Activated B cell treated with CpG ODN at 0.5 μM for 24 hours (primary cell): ENCODE measurements around the gene ZFHX2. TPM values are rescaled to one million over a fixed set of nuclear protein-coding genes. Genes with fewer than 3 reads are reported as not detected.

Experiments
- ATAC-seq: fragments of 200-7000 bp; cut with Tn5 transposase; one replicate; pipeline ENCODE4 v1.10.0; 2021; ENCODE audit warnings: low read depth, mild to moderate bottlenecking, moderate library complexity
- CTCF ChIA-PET: fragments of 350-600 bp; sonication (Branson Sonifier 250); formaldehyde crosslinking; loops from one replicate; lab custom pipeline; 2021; ENCODE audit warnings: antibody characterized with exemption; lab: Charles Lee
- POLR2A ChIA-PET: fragments of 350-600 bp; sonication (Branson Sonifier 250); formaldehyde crosslinking; loops from one replicate; lab custom pipeline; 2021; ENCODE audit warnings: antibody characterized with exemption; lab: Charles Lee
- DNase-seq: peaks from one replicate; pipeline ENCODE4 v3.0.0; 2022
- H3K27ac Mint-ChIP-seq: one replicate; pipeline ENCODE4 v1.8.0; 2020; ENCODE audit warnings: mixed read lengths
- H3K27me3 Mint-ChIP-seq: one replicate; pipeline ENCODE4 v1.8.0; 2021; ENCODE audit warnings: mixed read lengths
- H3K36me3 Mint-ChIP-seq: one replicate; pipeline ENCODE4 v1.8.0; 2021; ENCODE audit warnings: low read depth, mixed read lengths
- H3K4me1 Mint-ChIP-seq: one replicate; pipeline ENCODE4 v1.8.0; 2021; ENCODE audit warnings: mixed read lengths
- H3K4me3 Mint-ChIP-seq: one replicate; pipeline ENCODE4 v1.8.0; 2020; ENCODE audit warnings: mild to moderate bottlenecking, mixed read lengths
- H3K9me3 Mint-ChIP-seq: one replicate; pipeline ENCODE4 v1.8.0; 2020; ENCODE audit warnings: mixed read lengths
- intact Hi-C: fragments of 100-400 bp; cut with micrococcal nuclease; formaldehyde crosslinking; loops from one replicate; pipeline ENCODE4 v1.15.1; 2024
- total RNA-seq: library from RNA; stranded (reverse); gene quantifications from 2 replicates; pipeline ENCODE4 v1.2.3, GENCODE V29; 2022
- TF ChIP-seq, protein P1 (sequence below): fragments of 200-600 bp; IDR thresholded peaks from one replicate; pipeline ENCODE4 v1.8.0; 2022; ENCODE audit warnings: antibody characterized with exemption, mild to moderate bottlenecking

ZFHX2 gene
- total RNA-seq, 1 donor from 2014 or later = 2.6 TPM

DNA sequence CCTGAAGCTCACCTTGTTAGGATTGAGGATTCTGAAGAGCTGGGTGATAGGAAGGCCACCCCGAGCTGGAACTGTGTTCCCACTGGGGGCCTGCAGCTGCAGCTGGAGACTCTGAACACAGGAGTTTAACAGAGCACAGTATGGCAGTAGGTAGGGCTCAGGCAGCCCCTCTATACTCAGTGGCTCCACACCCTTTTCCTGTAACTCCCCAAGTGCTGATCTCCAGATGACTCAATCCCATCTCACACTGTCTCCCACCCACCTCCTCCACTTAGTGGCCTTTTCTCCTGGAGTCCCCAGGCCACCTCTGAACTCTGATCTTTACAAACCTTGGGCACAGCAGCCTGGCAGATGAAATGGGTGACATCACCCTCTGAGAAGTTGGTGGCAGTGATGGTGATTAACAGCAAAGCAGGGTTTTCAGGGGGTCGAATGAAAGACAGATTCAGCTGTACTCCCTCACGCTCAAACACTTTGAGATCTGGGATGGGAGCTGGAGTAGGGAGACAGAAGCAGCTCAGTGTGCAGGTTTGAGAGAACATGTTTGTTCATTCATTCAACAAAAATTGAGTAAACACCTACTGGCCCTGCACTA is 8.5 kb upstream of the ZFHX2 start:
- Mint-ChIP-seq H3K27ac (no peak overlapping the region), H3K4me1 (peaks cover 31% of the 10 kb centered on the region), H3K36me3 (peaks cover 64% of the 10 kb centered on the region), H3K27me3 (no peaks in the 10 kb centered on the region), H3K4me3 (no peak overlapping the region), H3K9me3 (no peaks in the 10 kb centered on the region)
- TF ChIP-seq, protein P1, sequence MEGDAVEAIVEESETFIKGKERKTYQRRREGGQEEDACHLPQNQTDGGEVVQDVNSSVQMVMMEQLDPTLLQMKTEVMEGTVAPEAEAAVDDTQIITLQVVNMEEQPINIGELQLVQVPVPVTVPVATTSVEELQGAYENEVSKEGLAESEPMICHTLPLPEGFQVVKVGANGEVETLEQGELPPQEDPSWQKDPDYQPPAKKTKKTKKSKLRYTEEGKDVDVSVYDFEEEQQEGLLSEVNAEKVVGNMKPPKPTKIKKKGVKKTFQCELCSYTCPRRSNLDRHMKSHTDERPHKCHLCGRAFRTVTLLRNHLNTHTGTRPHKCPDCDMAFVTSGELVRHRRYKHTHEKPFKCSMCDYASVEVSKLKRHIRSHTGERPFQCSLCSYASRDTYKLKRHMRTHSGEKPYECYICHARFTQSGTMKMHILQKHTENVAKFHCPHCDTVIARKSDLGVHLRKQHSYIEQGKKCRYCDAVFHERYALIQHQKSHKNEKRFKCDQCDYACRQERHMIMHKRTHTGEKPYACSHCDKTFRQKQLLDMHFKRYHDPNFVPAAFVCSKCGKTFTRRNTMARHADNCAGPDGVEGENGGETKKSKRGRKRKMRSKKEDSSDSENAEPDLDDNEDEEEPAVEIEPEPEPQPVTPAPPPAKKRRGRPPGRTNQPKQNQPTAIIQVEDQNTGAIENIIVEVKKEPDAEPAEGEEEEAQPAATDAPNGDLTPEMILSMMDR = no peak
- ATAC-seq (no peak), DNase-seq (no peak)
- CTCF ChIA-PET = interaction anchor here (0.7 to 4.9 kb wide), 9 partner anchors 8 to 233 kb away, joined by 3 to 128 read pairs (median 5); partner anchors contain the start of gene ZFHX2
- POLR2A ChIA-PET = interaction anchor here (1.1 to 2.8 kb wide), 4 partner anchors 9 to 554 kb away, joined by 3 to 15 read pairs (median 3); partner anchors contain the start of genes ACIN1, C14orf119, DCAF11 and NRL
- intact Hi-C loops = loop anchor here (5.0 to 10.0 kb wide), 6 partner anchors 438 to 885 kb away; partner anchors contain the start of genes ACIN1, ADCY4, C14orf119 and PCK2

DNA sequence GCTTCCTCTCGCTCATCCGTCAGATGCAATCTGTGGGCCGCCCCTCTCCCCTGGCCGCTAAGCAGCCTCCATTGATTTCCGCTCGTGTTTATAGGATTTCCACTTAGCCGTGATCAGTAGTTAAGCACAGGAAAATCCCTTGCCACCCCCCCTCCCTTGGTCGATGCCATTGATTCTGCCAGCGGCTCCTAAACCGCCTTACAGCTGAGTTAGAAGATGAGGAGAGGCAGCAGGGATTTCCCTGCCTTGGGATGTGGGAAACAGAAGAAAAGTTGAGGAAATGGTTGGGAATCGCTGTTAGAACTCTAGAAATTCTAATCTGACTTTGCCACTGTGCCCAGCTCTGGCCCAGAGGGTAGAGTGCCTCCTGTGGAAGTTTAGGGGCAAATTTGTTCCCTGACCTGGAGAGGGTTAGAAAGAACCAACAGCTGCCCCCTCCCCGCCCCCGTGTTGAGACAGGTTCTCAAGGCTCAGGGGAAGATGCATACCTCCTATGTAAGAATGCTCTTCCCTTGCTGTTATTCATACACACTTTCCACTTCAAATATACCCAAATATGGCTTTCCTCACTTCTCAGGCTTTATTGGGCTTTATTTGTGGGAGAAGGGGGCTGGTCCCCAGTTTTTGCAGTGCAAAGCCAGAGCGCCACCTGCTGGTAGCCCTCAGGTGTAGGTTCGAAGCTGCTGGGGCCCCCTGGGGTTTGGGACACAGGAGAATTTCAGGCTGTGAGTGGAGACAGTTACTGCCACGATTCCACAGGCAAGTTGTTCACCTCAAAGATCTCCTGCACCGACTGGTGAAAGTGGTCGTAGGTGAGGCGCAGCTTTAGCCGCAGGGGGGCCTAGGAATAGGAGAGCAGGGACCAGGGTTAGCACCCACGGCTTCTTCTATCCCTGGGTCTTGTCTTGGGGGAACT is 7.7 kb upstream of the ZFHX2 start:
- TF ChIP-seq, protein P1 = no peak
- no peaks in the 10 kb centered on the region for H3K27me3 Mint-ChIP-seq
- intact Hi-C loops = loop anchor here (5.0 to 10.0 kb wide), 6 partner anchors 437 to 886 kb away; partner anchors contain the start of genes ACIN1, ADCY4, C14orf119 and PCK2
- peaks cover 56% of the 10 kb centered on the region for H3K36me3 Mint-ChIP-seq
- H3K9me3 Mint-ChIP-seq = no peaks in the 10 kb centered on the region
- POLR2A ChIA-PET = interaction anchor here (1.1 to 6.2 kb wide), 4 partner anchors 8 to 555 kb away, joined by 3 to 41 read pairs (median 10); partner anchors contain the start of genes AP1G2, DCAF11, NRL and PABPN1
- no peak for ATAC-seq
- H3K4me3 Mint-ChIP-seq = no peak overlapping the region
- peaks cover 31% of the 10 kb centered on the region for H3K4me1 Mint-ChIP-seq
- peak; percentile 50 for DNase-seq
- CTCF ChIA-PET = interaction anchor here (0.7 to 4.9 kb wide), 7 partner anchors 9 to 179 kb away, joined by 3 to 128 read pairs (median 4); no protein-coding TSS in a partner anchor
- H3K27ac Mint-ChIP-seq = no peak overlapping the region

DNA sequence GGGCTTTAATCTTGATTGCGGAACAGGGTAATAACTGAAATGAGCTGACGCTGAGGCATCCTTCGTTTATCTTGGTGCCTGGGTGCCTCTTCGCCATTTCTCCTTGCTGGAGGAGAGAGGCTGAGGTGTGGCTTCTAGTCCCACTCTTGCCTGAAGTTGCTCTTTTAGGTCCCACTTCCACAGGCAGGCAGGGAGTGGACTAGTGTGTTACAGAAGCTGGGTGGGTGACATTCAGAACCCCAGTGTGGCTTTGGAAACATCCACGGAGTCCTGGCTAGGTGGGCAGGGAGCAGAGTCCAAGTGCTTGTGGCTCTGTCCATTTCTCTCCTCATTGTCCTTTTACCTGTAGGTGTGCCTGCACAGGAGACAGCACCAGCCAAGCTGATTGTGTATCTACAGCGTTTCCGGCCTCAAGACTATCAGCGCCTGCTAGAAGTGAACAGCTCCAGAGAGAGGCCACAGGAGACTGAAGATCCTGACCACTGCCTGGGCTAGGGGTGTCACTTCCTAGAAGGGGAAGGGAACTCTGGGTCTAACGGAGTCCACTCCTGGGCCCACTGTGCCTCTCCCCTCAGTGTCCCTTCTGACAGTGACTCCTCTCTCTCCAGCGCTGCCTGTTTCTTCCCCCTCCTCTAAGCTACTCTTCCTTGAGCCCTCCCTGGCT is 6.9 kb upstream of the ZFHX2 start:
- H3K4me1 Mint-ChIP-seq = peaks cover 31% of the 10 kb centered on the region

DNA sequence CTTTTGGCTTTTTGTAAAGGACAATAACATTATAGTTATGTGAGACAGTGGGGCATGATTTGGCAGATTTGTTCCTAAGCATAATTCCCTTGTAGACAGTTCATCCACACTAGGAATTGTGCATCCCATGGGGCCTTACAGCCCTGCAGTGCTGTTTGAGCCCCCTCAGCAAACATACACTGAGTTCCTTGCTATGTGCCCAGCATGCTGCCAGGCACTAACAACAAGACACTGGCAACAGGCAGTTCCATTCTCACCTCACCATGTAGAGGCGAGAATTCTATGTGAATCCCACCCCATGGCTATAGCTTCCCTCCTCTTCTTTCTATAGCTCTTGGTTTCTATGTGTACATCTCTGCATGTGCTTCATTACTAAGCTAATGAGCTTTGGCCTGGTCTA is 6.4 kb upstream of the ZFHX2 start:
- no peaks in the 10 kb centered on the region for H3K9me3 Mint-ChIP-seq
- H3K36me3 Mint-ChIP-seq = peaks cover 45% of the 10 kb centered on the region
- CTCF ChIA-PET = interaction anchor here (0.8 to 4.9 kb wide), 4 partner anchors 8 to 436 kb away, joined by 3 to 128 read pairs (median 8); no protein-coding TSS in a partner anchor
- intact Hi-C loops = loop anchor here (2.0 to 10.0 kb wide), 7 partner anchors 19 to 887 kb away; partner anchors contain the start of genes ACIN1, ADCY4, C14orf119 and PCK2
- peak overlapping the region; percentile 85 for H3K27ac Mint-ChIP-seq
- H3K27me3 Mint-ChIP-seq = no peaks in the 10 kb centered on the region
- DNase-seq = no peak
- no peak for ATAC-seq
- TF ChIP-seq, protein P1 = no peak
- H3K4me1 Mint-ChIP-seq = peaks cover 29% of the 10 kb centered on the region
- POLR2A ChIA-PET = interaction anchor here (6.2 kb wide), 1 partner anchor 9 kb away, joined by 41 read pairs; the partner anchor contains the start of gene AP1G2
- no peak overlapping the region for H3K4me3 Mint-ChIP-seq

More for the DNA sequence above, 6.9 kb upstream of the ZFHX2 start:
- Mint-ChIP-seq H3K36me3 (peaks cover 50% of the 10 kb centered on the region), H3K9me3 (no peaks in the 10 kb centered on the region), H3K27me3 (no peaks in the 10 kb centered on the region), H3K4me3 (peak overlapping the region; percentile 4), H3K27ac (peak overlapping the region; percentile 6)
- intact Hi-C loops = loop anchor here (5.0 to 10.0 kb wide), 6 partner anchors 436 to 886 kb away; partner anchors contain the start of genes ACIN1, ADCY4, C14orf119 and PCK2
- ATAC-seq (no peak), DNase-seq (no peak)
- TF ChIP-seq, protein P1 = no peak
- ChIA-PET POLR2A (interaction anchor here (1.1 to 6.2 kb wide), 3 partner anchors 9 to 556 kb away, joined by 3 to 41 read pairs (median 4); partner anchors contain the start of genes AP1G2, DCAF11, NRL and PABPN1), CTCF (interaction anchor here (0.8 to 4.9 kb wide), 5 partner anchors 9 to 437 kb away, joined by 3 to 128 read pairs (median 3); no protein-coding TSS in a partner anchor)
